ENCODE data around the gene TMEM250.

TMEM250 gene

GRCh38 chr9:136111910-136112309, 6.8 kb downstream of the TMEM250 start:
- peaks cover 0 to 26% (median 20%) of the 10 kb centered on the region in 4 experiments for H3K36me3 ChIP-seq (ENCODE audit: control insufficient read depth in 4 of 4, insufficient read depth in 4 of 4, low read length in 3 of 4)
- H3K27me3 ChIP-seq (replicated peaks in 2 of 5; ENCODE audit: control insufficient read depth in 4 of 5, insufficient read depth in 5 of 5, low read length in 4 of 5) = no peaks in the 10 kb centered on the region
- no peak overlapping the region for H3K27ac ChIP-seq (ENCODE audit: insufficient read depth in 1 of 2, low read depth in 1 of 2, low read length in 2 of 2, poor library complexity in 1 of 2, severe bottlenecking in 2 of 2)
- 95% methylated on average over 8 of the region's 16 CpGs for WGBS (ENCODE audit: insufficient coverage)
- ChIA-PET CTCF (interaction anchor here (1.1 to 3.4 kb wide), 2 partner anchors 21 to 75 kb away, joined by 4 to 15 read pairs; no protein-coding TSS in a partner anchor), POLR2A (no interaction called here)
- no peaks in the 10 kb centered on the region for H3K9me3 ChIP-seq (ENCODE audit: control extremely low read depth in 1 of 5, control insufficient read depth in 4 of 5, insufficient read depth in 2 of 5, low read depth in 1 of 5, low read length in 4 of 5)
- peaks cover 2 to 62% (median 47%) of the 10 kb centered on the region in 4 experiments for H3K4me1 ChIP-seq (ENCODE audit: control extremely low read depth in 1 of 4, control insufficient read depth in 4 of 4, insufficient read depth in 4 of 4, low read length in 3 of 4)
- DNase-seq = no peak
- no peak overlapping the region for H3K4me3 ChIP-seq (ENCODE audit: control insufficient read depth in 1 of 7, extremely low read depth in 1 of 7, insufficient read depth in 4 of 7, low read depth in 2 of 7, low read length in 6 of 7)

GRCh38 chr9:136111190-136111589, 7.5 kb downstream of the TMEM250 start:
- peaks cover 0 to 20% (median 14%) of the 10 kb centered on the region in 4 experiments for H3K36me3 ChIP-seq (ENCODE audit: control insufficient read depth in 4 of 4, insufficient read depth in 4 of 4, low read length in 3 of 4)
- H3K4me1 ChIP-seq (ENCODE audit: control extremely low read depth in 1 of 4, control insufficient read depth in 4 of 4, insufficient read depth in 4 of 4, low read length in 3 of 4) = peaks cover 2 to 67% (median 52%) of the 10 kb centered on the region in 4 experiments
- ChIA-PET POLR2A (no interaction called here), CTCF (interaction anchor here (3.4 kb wide), 1 partner anchor 21 kb away, joined by 15 read pairs; no protein-coding TSS in a partner anchor)
- DNase-seq = no peak
- no peak overlapping the region for H3K27ac ChIP-seq (ENCODE audit: insufficient read depth in 1 of 2, low read depth in 1 of 2, low read length in 2 of 2, poor library complexity in 1 of 2, severe bottlenecking in 2 of 2)
- H3K9me3 ChIP-seq (ENCODE audit: control extremely low read depth in 1 of 5, control insufficient read depth in 4 of 5, insufficient read depth in 2 of 5, low read depth in 1 of 5, low read length in 4 of 5) = no peaks in the 10 kb centered on the region
- WGBS (ENCODE audit: insufficient coverage) = 94% methylated on average over 22 of the region's 22 CpGs
- H3K27me3 ChIP-seq (replicated peaks in 2 of 5; ENCODE audit: control insufficient read depth in 4 of 5, insufficient read depth in 5 of 5, low read length in 4 of 5) = no peaks in the 10 kb centered on the region
- peak overlapping the region in 1 of 7 experiments; percentile 70 for H3K4me3 ChIP-seq (ENCODE audit: control insufficient read depth in 1 of 7, extremely low read depth in 1 of 7, insufficient read depth in 4 of 7, low read depth in 2 of 7, low read length in 6 of 7)

GRCh38 chr9:136110082-136111061, 8.3 kb downstream of the TMEM250 start:
- no peaks in the 10 kb centered on the region for H3K27me3 ChIP-seq (replicated peaks in 2 of 5; ENCODE audit: control insufficient read depth in 4 of 5, insufficient read depth in 5 of 5, low read length in 4 of 5)
- H3K27ac ChIP-seq (ENCODE audit: insufficient read depth in 1 of 2, low read depth in 1 of 2, low read length in 2 of 2, poor library complexity in 1 of 2, severe bottlenecking in 2 of 2) = peak overlapping the region in 1 of 2 experiments; percentile 25
- 2% methylated on average over 31 of the region's 42 CpGs for WGBS (ENCODE audit: insufficient coverage)
- H3K9me3 ChIP-seq (ENCODE audit: control extremely low read depth in 1 of 5, control insufficient read depth in 4 of 5, insufficient read depth in 2 of 5, low read depth in 1 of 5, low read length in 4 of 5) = no peaks in the 10 kb centered on the region
- ChIA-PET CTCF (interaction anchor here (0.9 to 3.4 kb wide), 9 partner anchors 8 to 253 kb away, joined by 3 to 15 read pairs (median 3); partner anchors contain the start of gene TMEM250), POLR2A (interaction anchor here (1.0 to 1.3 kb wide), 3 partner anchors 8 to 19 kb away, joined by 3 to 9 read pairs (median 3); partner anchors contain the start of gene TMEM250)
- peaks cover 0 to 12% (median 8%) of the 10 kb centered on the region in 4 experiments for H3K36me3 ChIP-seq (ENCODE audit: control insufficient read depth in 4 of 4, insufficient read depth in 4 of 4, low read length in 3 of 4)
- peak in 2 of 3 donors; percentile 74 to 79 for DNase-seq
- H3K4me3 ChIP-seq (ENCODE audit: control insufficient read depth in 1 of 7, extremely low read depth in 1 of 7, insufficient read depth in 4 of 7, low read depth in 2 of 7, low read length in 6 of 7) = peak overlapping the region in 4 of 7 experiments; percentile 52 to 70 (median 59)
- H3K4me1 ChIP-seq (ENCODE audit: control extremely low read depth in 1 of 4, control insufficient read depth in 4 of 4, insufficient read depth in 4 of 4, low read length in 3 of 4) = peaks cover 2 to 75% (median 60%) of the 10 kb centered on the region in 4 experiments

- ChIA-PET CTCF (interaction anchor here (0.7 to 3.4 kb wide), 11 partner anchors 8 to 254 kb away, joined by 3 to 15 read pairs (median 3); partner anchors contain the start of gene TMEM250), POLR2A (interaction anchor here (1.0 to 1.3 kb wide), 3 partner anchors 9 to 18 kb away, joined by 3 to 9 read pairs (median 3); partner anchors contain the start of gene TMEM250)
- H3K27ac ChIP-seq (ENCODE audit: insufficient read depth in 1 of 2, low read depth in 1 of 2, low read length in 2 of 2, poor library complexity in 1 of 2, severe bottlenecking in 2 of 2) = peak overlapping the region in 1 of 2 experiments; percentile 70
Observed at GRCh38 chr9:136109351-136110081, 9.2 kb downstream of the TMEM250 start.

GRCh38 chr9:136108648-136109266, 9.9 kb downstream of the TMEM250 start:
- POLR2A ChIA-PET = interaction anchor here (1.3 kb wide), 1 partner anchor 17 kb away, joined by 3 read pairs; no protein-coding TSS in a partner anchor
- WGBS (ENCODE audit: insufficient coverage) = 73% methylated on average over 19 of the region's 27 CpGs
- peak overlapping the region in 6 of 7 experiments; percentile 23 to 70 (median 56) for H3K4me3 ChIP-seq (ENCODE audit: control insufficient read depth in 1 of 7, extremely low read depth in 1 of 7, insufficient read depth in 4 of 7, low read depth in 2 of 7, low read length in 6 of 7)
- CTCF ChIA-PET = interaction anchor here (0.9 to 3.1 kb wide), 7 partner anchors 8 to 142 kb away, joined by 3 to 10 read pairs (median 3); partner anchors contain the start of gene TMEM250
- H3K9me3 ChIP-seq (ENCODE audit: control extremely low read depth in 1 of 5, control insufficient read depth in 4 of 5, insufficient read depth in 2 of 5, low read depth in 1 of 5, low read length in 4 of 5) = no peaks in the 10 kb centered on the region
- H3K36me3 ChIP-seq (ENCODE audit: control insufficient read depth in 4 of 4, insufficient read depth in 4 of 4, low read length in 3 of 4) = no peaks in the 10 kb centered on the region
- no peak for DNase-seq
- H3K27me3 ChIP-seq (replicated peaks in 2 of 5; ENCODE audit: control insufficient read depth in 4 of 5, insufficient read depth in 5 of 5, low read length in 4 of 5) = no peaks in the 10 kb centered on the region
- peaks cover 2 to 89% (median 74%) of the 10 kb centered on the region in 4 experiments for H3K4me1 ChIP-seq (ENCODE audit: control extremely low read depth in 1 of 4, control insufficient read depth in 4 of 4, insufficient read depth in 4 of 4, low read length in 3 of 4)
- H3K27ac ChIP-seq (ENCODE audit: insufficient read depth in 1 of 2, low read depth in 1 of 2, low read length in 2 of 2, poor library complexity in 1 of 2, severe bottlenecking in 2 of 2) = peak overlapping the region in 1 of 2 experiments; percentile 70

More at GRCh38 chr9:136109351-136110081, 9.2 kb downstream of the TMEM250 start:
- Histone ChIP-seq H3K4me1 (ENCODE audit: control extremely low read depth in 1 of 4, control insufficient read depth in 4 of 4, insufficient read depth in 4 of 4, low read length in 3 of 4) (peaks cover 2 to 83% (median 69%) of the 10 kb centered on the region in 4 experiments), H3K27me3 (replicated peaks in 2 of 5; ENCODE audit: control insufficient read depth in 4 of 5, insufficient read depth in 5 of 5, low read length in 4 of 5) (no peaks in the 10 kb centered on the region), H3K9me3 (ENCODE audit: control extremely low read depth in 1 of 5, control insufficient read depth in 4 of 5, insufficient read depth in 2 of 5, low read depth in 1 of 5, low read length in 4 of 5) (no peaks in the 10 kb centered on the region), H3K4me3 (ENCODE audit: control insufficient read depth in 1 of 7, extremely low read depth in 1 of 7, insufficient read depth in 4 of 7, low read depth in 2 of 7, low read length in 6 of 7) (peak overlapping the region in 6 of 7 experiments; percentile 23 to 70 (median 56)), H3K36me3 (ENCODE audit: control insufficient read depth in 4 of 4, insufficient read depth in 4 of 4, low read length in 3 of 4) (peaks cover 0 to 3% (median under 1%) of the 10 kb centered on the region in 4 experiments)
- DNase-seq = peak; percentile 88 to 95 (median 93)
- WGBS (ENCODE audit: insufficient coverage) = 1% methylated on average over 30 of the region's 48 CpGs
